Measurements from ENCODE around the gene LIN52. TPM values are rescaled to one million over a fixed set of nuclear protein-coding genes. Genes with fewer than 3 reads are reported as not detected.

The LIN52 gene
- total and polyA plus RNA-seq, 2 of the 8 experiments (the other 6 are each of a cell fraction or from before 2014, with no cell fraction given), result 6.8 to 11.6 TPM

GRCh38 chr14:74035556-74035955 is 49.2 kb upstream of the LIN52 start:
- Histone ChIP-seq H3K14ac (ENCODE audit: insufficient read length) (no peak overlapping the region), H3K56ac (replicated peaks; ENCODE audit: insufficient read length, low read depth, low read length) (no peak overlapping the region), H2BK15ac (ENCODE audit: low read length) (no peak overlapping the region), H3K79me1 (ENCODE audit: low read depth, low read length) (no peaks in the 10 kb centered on the region), H2AK5ac (ENCODE audit: low read depth, low read length) (no peak overlapping the region), H3K18ac (ENCODE audit: extremely low read depth, low read length) (no peak overlapping the region), H2BK120ac (replicated peaks; ENCODE audit: low read depth, low read length) (no peak overlapping the region), H3K79me2 (ENCODE audit: control insufficient read depth in 1 of 2, insufficient read depth in 2 of 2, low read length in 2 of 2) (no peaks in the 10 kb centered on the region), H3K4ac (replicated peaks; ENCODE audit: insufficient read length, low read depth, low read length) (no peak overlapping the region), H4K5ac (ENCODE audit: insufficient read length, low read depth, low read length) (no peak overlapping the region), H3K4me2 (ENCODE audit: insufficient read depth in 1 of 2, low read depth in 2 of 2, low read length in 2 of 2) (no peak overlapping the region), H2BK12ac (ENCODE audit: low read depth, low read length) (no peak overlapping the region), H3K23ac (ENCODE audit: insufficient read length) (no peak overlapping the region), H2AFZ (ENCODE audit: low read length) (no peak overlapping the region), H3K9ac (replicated peaks in 1 of 4; ENCODE audit: extremely low read depth in 1 of 4, low read depth in 3 of 4, low read length in 3 of 4) (no peak overlapping the region), H2BK20ac (ENCODE audit: low read length) (no peak overlapping the region), H4K8ac (ENCODE audit: extremely low read depth, insufficient read depth, low read length) (no peak overlapping the region), H4K20me1 (replicated peaks in 1 of 2; ENCODE audit: control insufficient read depth in 1 of 2, insufficient read depth in 2 of 2, low read length in 2 of 2) (no peaks in the 10 kb centered on the region), H2BK5ac (ENCODE audit: low read depth, low read length) (no peak overlapping the region), H4K91ac (replicated peaks; ENCODE audit: insufficient read length, low read length) (no peak overlapping the region), H3K27me3 (replicated peaks in 1 of 4; ENCODE audit: control insufficient read depth in 3 of 4, extremely low read depth in 1 of 4, insufficient read depth in 3 of 4, low read length in 3 of 4) (no peaks in the 10 kb centered on the region), H3K9me3 (ENCODE audit: insufficient read depth in 2 of 2, low read depth in 1 of 2, low read length in 1 of 2) (no peaks in the 10 kb centered on the region), H3K27ac (ENCODE audit: low read depth, low read length) (no peak overlapping the region), H3K36me3 (ENCODE audit: control insufficient read depth in 2 of 4, insufficient read depth in 4 of 4, low read length in 3 of 4) (no peaks in the 10 kb centered on the region), H3K23me2 (ENCODE audit: low read depth, low read length) (no peaks in the 10 kb centered on the region), H3K4me1 (replicated peaks in 1 of 4; ENCODE audit: control insufficient read depth in 3 of 4, insufficient read depth in 4 of 4, low read length in 3 of 4) (no peaks in the 10 kb centered on the region), H3K4me3 (ENCODE audit: extremely low read depth in 1 of 4, insufficient read depth in 2 of 4, low read depth in 3 of 4, low read length in 4 of 4) (no peak overlapping the region)
- TF ChIP-seq TAF7 (optimal IDR thresholded peaks at IDR 0.05; ENCODE audit: borderline replicate concordance, low read depth, low read length) (no peak), BCL11A (IDR thresholded peaks at IDR 0.05; ENCODE audit: low read depth in 2 of 2, low read length in 2 of 2) (no peak), CBX8 (IDR thresholded peaks at IDR 0.05; ENCODE audit: borderline replicate concordance, low read depth, low read length) (no peak), POLR2AphosphoS5 (IDR thresholded peaks at IDR 0.05; ENCODE audit: low read depth, low read length) (no peak), PHF8 (conservative IDR thresholded peaks at IDR 0.05; ENCODE audit: low read depth, low read length) (no peak), ZNF274 (IDR thresholded peaks at IDR 0.05; ENCODE audit: borderline replicate concordance, extremely low read depth, low read length) (no peak), EZH2 (IDR thresholded peaks at IDR 0.05; ENCODE audit: low read depth, low read length, severe bottlenecking) (no peak), SP2 (IDR thresholded peaks at IDR 0.05; ENCODE audit: low read length) (no peak), BACH1 (IDR thresholded peaks at IDR 0.05; ENCODE audit: low read length) (no peak), CBX5 (IDR thresholded peaks at IDR 0.05; ENCODE audit: low read depth, low read length) (no peak), KDM1A (IDR thresholded peaks at IDR 0.05; ENCODE audit: borderline replicate concordance, low read length) (no peak), SP4 (IDR thresholded peaks at IDR 0.05; ENCODE audit: low read length) (no peak)
- TF ChIP-seq, protein P1, sequence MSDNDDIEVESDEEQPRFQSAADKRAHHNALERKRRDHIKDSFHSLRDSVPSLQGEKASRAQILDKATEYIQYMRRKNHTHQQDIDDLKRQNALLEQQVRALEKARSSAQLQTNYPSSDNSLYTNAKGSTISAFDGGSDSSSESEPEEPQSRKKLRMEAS (IDR thresholded peaks at IDR 0.05), result no peak
- FAIRE-seq (no peak), DNase-seq (ENCODE audit: low read depth in 1 of 2, low spot score in 2 of 2) (no peak)
- CTCF ChIA-PET (ENCODE audit: partially characterized antibody), result interaction anchor here (0.6 to 2.7 kb wide), 4 partner anchors 13 to 1928 kb away, joined by 3 to 9 read pairs (median 4); no protein-coding TSS in a partner anchor
- 94% methylated on average over 3 of the region's 4 CpGs; no CpG with 5 or more reads in 1 of the 2 experiments for WGBS, 2 experiments (ENCODE audit: extremely low coverage in 1 of 2, insufficient coverage in 1 of 2, insufficient read length in 1 of 2, insufficient replicate concordance in 2 of 2, low coverage in 1 of 2, low lambda C conversion rate in 2 of 2, missing lambda C conversion rate in 1 of 2)
- POLR2A ChIA-PET (ENCODE audit: partially characterized antibody), result no interaction called here

All from H1 (cell line).